Left renal pelvis (tissue), 4 donors: ENCODE measurements around the gene RELA. TPM values are rescaled to one million over a fixed set of nuclear protein-coding genes. Genes with fewer than 3 reads are reported as not detected.
"Not testable (repeated sequence)": the region's sequence is repeated elsewhere in the genome, so short reads cannot be mapped to it uniquely, and the experiment has no call there.

Source experiments
- DNase-seq, 4 donors: peaks; one replicate each; pipeline ENCODE4 v3.0.0-alpha.2; 2013; ENCODE audit warnings: low read depth in 4 of 4, low spot score in 3 of 4
- polyA plus RNA-seq, 4 donors: library from polyadenylated mRNA; unstranded; fragments of 120-200 nt; gene quantifications; one replicate each; pipeline ENCODE4 v1.2.1, GENCODE V29; 2013; ENCODE audit not compliant: insufficient read length in 4 of 4

The RELA gene
- polyA plus RNA-seq, 4 donors, result 50.0 to 62.9 (median 58.8) TPM

DNA sequence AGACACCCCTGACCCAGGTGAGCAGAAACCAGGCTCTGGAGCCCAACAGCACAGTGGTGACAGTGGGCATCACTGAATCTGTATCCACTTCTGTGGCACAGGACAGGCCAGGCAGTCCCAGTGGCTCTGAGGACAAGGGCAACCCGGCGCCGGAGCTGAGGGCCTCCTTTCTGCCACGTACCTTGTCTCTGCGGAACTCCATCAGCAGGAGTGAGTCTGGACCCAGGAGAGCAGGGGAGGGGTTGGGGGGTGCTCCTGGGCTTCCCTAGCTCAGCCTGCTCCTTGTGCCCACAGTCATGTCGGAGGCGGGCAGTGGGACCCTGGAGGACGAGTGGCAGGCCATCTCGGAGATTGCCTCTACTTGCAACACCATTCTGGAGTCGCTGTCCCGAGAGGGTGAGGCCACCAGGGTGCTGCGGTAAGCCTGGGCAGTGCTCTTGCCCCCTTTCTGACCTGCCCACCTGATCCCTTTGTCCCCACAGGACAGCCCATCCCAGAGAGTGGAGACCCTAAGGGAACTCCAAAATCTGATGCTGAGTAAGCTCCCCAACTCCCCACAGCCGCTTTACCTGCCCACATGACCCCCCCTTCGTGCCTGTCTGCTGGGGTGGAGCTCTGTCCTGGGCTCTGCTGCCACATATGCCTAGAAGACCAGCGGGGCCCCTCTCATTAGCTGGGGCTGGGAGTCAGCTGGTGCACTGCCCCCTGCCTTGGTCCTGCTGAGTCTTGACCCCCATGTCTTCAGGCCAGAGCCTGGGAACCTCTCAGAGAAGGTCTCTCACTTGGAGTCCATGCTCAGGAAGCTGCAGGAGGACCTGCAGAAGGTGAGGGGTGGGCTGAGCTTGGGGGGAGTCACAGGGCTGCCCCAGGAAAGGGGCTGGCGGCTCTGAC is 12.8 kb downstream of the RELA start:
- no peak for DNase-seq

- no peak for DNase-seq
Observed at GRCh38 chr11:65648997-65649493, 13.7 kb downstream of the RELA start.

DNA sequence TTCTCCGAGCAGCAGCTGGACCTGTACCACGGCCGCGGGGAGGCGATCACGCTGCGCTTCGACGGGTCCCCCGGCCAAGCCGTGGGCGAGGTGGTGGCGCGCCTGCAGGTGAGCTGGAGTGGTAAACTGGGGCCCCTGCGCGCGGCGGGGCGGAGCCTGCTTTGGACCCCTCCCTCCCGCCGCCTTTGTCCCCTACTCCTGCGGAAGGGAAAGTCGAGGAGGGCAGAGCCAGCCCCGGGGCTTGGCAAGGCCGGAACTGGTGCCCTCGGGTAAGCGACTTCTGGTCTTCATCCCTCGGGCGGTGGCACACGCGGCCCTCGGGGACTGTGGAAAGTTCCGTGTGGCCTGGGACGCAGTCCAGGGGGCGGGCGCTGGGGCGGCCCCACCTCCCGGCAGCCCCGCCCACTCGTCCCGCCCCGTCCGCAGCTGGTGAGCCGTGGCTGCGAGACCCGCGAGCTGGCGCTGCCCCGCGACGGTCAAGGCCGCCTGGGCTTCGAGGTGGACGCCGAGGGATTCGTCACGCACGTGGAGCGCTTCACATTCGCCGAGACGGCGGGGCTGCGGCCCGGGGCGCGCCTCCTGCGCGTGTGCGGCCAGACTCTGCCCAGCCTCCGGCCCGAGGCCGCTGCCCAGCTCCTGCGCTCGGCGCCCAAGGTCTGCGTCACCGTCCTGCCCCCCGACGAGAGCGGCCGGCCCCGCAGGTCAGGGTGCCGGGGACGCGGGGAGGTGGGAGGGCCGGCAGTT is 15.6 kb downstream of the RELA start:
- peak in 1 of 4 donors; percentile 35 for DNase-seq

- DNase-seq, result no peak
Observed at GRCh38 chr11:65646288-65646957, 16.3 kb downstream of the RELA start.

- DNase-seq, result no peak
Observed at GRCh38 chr11:65645710-65646109, 17.0 kb downstream of the RELA start.

GRCh38 chr11:65644837-65645236 is 17.9 kb downstream of the RELA start:
- no peak for DNase-seq

- no peak for DNase-seq
Observed at GRCh38 chr11:65643971-65644370, 18.7 kb downstream of the RELA start.

GRCh38 chr11:65642014-65642671 is 20.6 kb downstream of the RELA start:
- no peak for DNase-seq

- DNase-seq, result no peak
Observed at GRCh38 chr11:65641297-65642013, 21.3 kb downstream of the RELA start.

- no peak for DNase-seq
Observed at GRCh38 chr11:65640483-65641296, 22.0 kb downstream of the RELA start.

DNA sequence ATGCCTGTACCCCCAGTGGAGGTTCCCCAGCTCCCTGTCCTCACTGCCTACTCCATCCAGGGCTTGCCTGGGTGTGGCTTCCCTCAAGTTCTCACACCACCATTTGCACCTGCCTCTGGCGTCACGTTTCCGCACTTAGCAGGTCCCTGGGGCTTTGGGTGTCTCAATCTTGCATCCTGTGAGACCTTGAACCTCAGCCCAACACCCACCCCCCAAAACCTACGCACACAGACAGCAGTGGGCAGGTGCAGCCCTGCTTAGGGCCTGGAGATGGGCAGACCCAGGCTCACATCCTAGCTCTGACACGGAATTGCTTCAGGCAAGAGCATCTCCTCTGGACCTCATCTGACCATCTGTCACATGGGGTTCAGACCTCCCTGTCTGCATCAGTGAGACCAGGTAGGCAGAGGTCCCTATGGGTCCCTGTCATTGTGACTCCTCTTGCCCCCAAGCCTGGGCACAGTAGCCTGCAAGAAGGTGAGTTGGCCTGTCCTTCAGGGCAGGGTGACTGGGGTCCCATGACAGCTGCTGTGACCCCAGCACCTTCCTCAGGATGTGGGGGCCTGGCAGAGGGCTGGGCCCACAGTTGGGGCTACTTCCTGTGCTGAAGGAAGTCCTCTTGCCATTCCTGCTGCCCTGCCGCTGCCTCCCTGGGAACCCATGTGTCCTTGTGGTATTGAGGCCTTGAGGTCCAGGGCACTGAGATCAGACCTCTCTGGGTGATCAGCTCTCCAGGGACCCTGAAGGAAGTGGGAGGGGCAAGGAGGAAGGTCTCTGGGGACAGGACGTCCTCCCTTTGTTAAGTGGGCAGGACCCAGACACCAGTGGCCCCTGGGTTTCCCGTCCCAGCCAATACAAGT is 22.9 kb downstream of the RELA start:
- no peak for DNase-seq

- not testable (repeated sequence) for DNase-seq
Observed at GRCh38 chr11:65639228-65639597, 23.5 kb downstream of the RELA start.

DNA sequence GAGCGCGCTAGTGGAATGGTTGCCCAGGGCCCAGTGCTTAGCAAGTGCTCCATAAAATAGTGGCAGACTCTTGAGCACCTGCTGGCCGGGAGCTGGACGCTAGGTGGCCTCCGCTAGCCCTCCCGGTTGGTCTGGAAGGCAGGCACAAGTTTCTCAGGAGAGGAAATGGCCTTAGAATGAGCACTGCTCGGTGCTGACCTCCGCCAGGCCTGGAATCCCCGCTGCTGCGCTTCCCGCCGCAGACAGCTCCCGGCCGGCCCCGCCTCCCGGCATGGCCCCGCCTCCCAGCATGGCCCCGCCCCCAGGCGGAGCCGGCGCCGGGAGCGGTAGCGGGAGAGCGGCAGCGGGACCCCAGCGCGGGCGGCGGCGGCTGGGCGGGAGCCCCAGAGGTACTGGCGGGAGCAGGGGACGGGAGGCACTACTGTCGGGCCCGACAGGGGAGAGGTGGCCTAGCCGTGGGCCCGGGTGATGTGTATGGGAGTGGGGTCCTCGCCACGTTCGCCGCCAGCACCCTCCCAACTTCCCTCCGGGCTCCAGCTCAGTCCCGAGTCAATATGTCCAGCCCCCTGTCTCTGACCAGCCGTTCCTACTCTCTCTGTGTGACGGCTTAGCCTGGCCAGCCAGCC is 24.8 kb downstream of the RELA start, which contains the start of gene SIPA1:
Gene SIPA1, plus strand, starts transcription at position 308 of the 626 bp plus-strand sequence. CDS start 2,821 bp downstream, outside the sequence.
- DNase-seq, result peak in 2 of 4 donors; percentile 47 to 72

GRCh38 chr11:65637032-65637557 is 25.6 kb downstream of the RELA start:
- DNase-seq, result no peak

DNA sequence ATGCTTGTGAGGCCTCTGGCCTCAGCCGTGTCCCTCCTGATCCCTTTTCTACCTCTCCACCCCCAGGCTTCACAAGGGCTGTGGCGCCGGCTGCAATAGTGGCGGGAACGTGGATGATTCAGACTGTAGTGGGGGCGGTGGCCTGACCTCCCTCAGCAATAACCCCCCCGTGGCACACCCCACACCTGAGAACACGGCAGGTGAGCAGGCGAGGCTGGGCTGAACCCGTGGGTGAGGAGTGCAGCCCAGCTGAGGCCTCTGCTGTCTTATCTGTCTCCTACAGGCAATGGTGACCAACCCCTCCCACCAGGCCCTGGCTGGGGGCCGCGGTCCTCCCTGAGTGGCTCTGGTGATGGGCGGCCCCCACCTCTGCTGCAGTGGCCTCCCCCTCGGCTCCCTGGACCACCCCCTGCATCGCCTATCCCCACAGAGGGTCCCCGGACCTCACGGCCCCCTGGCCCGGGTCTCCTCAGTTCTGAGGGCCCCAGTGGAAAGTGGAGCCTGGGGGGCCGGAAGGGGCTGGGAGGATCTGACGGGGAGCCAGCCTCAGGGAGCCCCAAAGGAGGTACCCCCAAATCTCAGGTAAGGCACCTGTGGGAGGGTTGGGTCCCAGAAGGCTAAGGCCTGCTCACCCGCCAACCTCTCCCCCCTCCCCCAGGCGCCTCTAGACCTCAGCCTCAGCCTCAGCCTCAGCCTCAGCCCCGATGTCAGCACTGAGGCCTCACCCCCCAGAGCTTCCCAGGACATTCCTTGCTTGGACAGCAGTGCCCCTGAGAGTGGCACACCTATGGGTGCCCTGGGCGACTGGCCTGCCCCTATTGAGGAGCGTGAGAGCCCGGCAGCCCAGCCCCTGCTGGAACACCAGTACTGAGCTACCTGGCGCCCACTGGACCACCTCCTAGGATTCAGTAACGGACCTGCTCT is 26.3 kb downstream of the RELA start:
- DNase-seq, result no peak
